HG03095 (cell line): ENCODE data around the gene USP33.
A peak's percentile ranks its signal among the peaks of the same experiment; 100 is the strongest.
"Not testable (repeated sequence)": the region's sequence is repeated elsewhere in the genome, so short reads cannot be mapped to it uniquely, and the experiment has no call there.

Source experiments
- ATAC-seq: cut with Tn5 transposase; IDR thresholded peaks from one replicate; pipeline ENCODE4 v1.9.1; 2021; ENCODE audit warnings: moderate library complexity; ENCODE audit not compliant: unreplicated experiment

The USP33 gene

GRCh38 chr1:77741316-77741715 lies 18.3 kb downstream of the USP33 start:
- no peak for ATAC-seq

- no peak for ATAC-seq
These were observed 20.4 kb downstream of the USP33 start for GRCh38 chr1:77739235-77739634.

GRCh38 chr1:77732090-77732489 lies 27.6 kb downstream of the USP33 start:
- ATAC-seq, result no peak

GRCh38 chr1:77725706-77726105 lies 33.9 kb downstream of the USP33 start:
- ATAC-seq, result no peak

- ATAC-seq, result no peak
These were observed 41.5 kb downstream of the USP33 start for GRCh38 chr1:77718181-77718580.

GRCh38 chr1:77716065-77716464 lies 43.6 kb downstream of the USP33 start:
- ATAC-seq, result no peak

GRCh38 chr1:77709727-77710126 lies 49.9 kb downstream of the USP33 start:
- no peak for ATAC-seq

GRCh38 chr1:77706321-77706720 lies 53.3 kb downstream of the USP33 start:
- ATAC-seq, result no peak

- ATAC-seq, result no peak
These were observed 54.9 kb downstream of the USP33 start for GRCh38 chr1:77704736-77705135.

- ATAC-seq, result not testable (repeated sequence)
These were observed 60.0 kb downstream of the USP33 start for GRCh38 chr1:77699673-77700072.

- ATAC-seq, result no peak
These were observed 62.2 kb downstream of the USP33 start for GRCh38 chr1:77697441-77697840.

GRCh38 chr1:77688939-77689338 lies 70.7 kb downstream of the USP33 start:
- peak; percentile 51 for ATAC-seq

- no peak for ATAC-seq
These were observed 72.1 kb downstream of the USP33 start for GRCh38 chr1:77687519-77687906.

- ATAC-seq, result no peak
These were observed 72.7 kb downstream of the USP33 start for GRCh38 chr1:77686796-77687518.

- ATAC-seq, result peak; percentile 70
These were observed 76.2 kb downstream of the USP33 start for GRCh38 chr1:77683160-77684148.

GRCh38 chr1:77682460-77683159 lies 77.0 kb downstream of the USP33 start, which contains the start of gene ZZZ3:
Gene ZZZ3, minus strand, starts transcription at chr1:77682658. Its CDS starts 49,304 bp downstream, at chr1:77633354.
- peak; percentile 71 for ATAC-seq

GRCh38 chr1:77680173-77680572 lies 79.5 kb downstream of the USP33 start:
- no peak for ATAC-seq

GRCh38 chr1:77678660-77679610 lies 80.7 kb downstream of the USP33 start:
- no peak for ATAC-seq

- not testable (repeated sequence) for ATAC-seq
These were observed 84.8 kb downstream of the USP33 start for GRCh38 chr1:77674807-77675206.

- no peak for ATAC-seq
These were observed 85.8 kb downstream of the USP33 start for GRCh38 chr1:77673716-77674355.
